Cardiac septum (tissue), 1 donor: ENCODE data around the gene LEFTY1. TPM values are rescaled to one million over a fixed set of nuclear protein-coding genes. Genes with fewer than 3 reads are reported as not detected.

Experiments
- DNase-seq: peaks from one replicate; pipeline ENCODE4 v3.0.0-alpha.2; 2020; ENCODE audit warnings: low spot score
- intact Hi-C: fragments of 100-400 bp; cut with DNase I; formaldehyde crosslinking; loops from one replicate; pipeline ENCODE4 v1.14.0; 2022
- total RNA-seq: library from RNA; stranded (reverse); fragmentation: NEBNext Ultra II Directional; extraction: Animal tissue kit (Norgen Biotek cat#: 25700); gene quantifications from one replicate; pipeline ENCODE4 v1.2.1, GENCODE V29; 2021
- donor health status: DM: no; HTN: no; CAD: no.

Gene LEFTY1
- total RNA-seq, 1 donor from 2014 or later = not detected

DNA sequence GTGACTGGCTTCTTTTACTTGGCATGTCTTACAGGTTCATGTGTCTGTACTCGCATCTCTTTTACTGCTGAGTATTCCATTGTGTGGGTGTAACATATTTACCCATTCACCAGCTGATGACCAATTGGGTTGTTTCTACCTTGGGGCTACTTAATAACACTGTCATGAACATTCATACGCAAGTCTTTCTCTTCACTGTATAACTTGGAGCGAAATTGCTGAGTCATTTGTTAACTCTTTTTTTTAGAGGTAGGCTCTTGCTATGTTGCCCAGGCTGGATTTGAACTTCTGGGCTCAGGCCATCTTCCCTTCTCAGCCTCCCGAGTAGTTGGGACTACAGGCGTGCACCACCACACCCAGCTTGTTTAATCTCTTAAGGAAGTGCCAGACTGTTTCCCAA, 28.6 kb upstream of the LEFTY1 start:
- no peak for DNase-seq
- intact Hi-C loops = no loop called here

DNA sequence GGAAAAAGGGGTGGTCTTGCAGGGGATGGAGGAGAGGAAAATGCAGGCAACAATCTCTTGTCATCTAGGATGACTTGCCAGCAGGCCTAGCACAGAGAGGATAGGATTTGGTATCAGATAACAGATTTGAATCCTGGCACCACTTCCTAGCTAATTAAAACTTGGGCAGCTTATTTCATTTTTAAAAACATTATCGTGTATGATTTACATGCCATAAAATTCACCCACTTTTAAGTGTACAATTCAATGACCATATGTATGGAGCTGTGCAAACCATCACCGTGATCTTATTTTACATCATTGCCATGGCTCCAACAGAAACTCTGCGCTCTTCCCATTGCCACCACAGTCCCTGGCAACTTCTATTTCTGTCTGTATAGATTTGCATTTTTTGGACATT, 28.2 kb upstream of the LEFTY1 start:
- no peak for DNase-seq
- intact Hi-C loops = no loop called here

DNA sequence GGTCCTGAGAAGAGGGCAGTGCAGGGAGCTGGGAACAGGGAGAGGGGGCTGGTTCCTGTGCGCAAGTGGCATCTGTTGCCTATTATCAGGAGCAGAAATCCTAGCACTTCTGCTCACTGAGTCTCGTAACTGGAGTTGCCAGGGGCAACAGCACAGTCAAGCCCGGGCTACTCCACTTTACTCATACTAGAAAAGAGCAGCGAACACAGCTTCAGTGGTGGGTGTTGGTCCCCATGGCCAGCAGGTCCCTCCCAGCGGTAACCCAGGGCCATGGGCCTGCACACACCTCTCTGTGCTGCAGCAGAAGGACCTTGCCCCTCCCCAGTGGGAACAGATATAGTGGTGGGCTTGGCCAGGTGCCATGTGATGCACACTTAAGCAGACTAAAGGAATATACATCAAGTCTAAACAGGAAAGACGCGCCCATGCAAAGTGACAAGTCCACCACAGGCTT, 26.6 kb upstream of the LEFTY1 start:
- intact Hi-C loops = no loop called here
- DNase-seq = no peak

DNA sequence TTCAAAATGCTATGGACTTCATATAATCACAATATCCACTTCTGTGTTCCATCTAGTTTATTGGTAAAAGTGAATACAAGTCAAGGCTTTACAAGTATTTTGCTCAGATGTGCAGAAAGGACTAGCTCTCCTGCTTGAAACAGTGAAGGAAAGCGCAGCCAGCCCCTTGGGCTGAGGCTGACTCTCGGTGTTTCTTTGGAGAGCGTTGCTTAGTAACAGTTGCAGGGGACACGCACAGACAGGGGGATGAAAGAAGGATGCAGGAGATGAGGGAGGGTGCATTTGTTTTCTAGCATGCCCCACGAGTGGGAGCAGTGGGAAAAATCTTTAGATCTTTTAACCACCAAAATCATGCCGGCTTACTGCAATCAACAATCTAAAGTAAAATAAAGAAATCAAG, 26.0 kb upstream of the LEFTY1 start:
- intact Hi-C loops = loop anchor here (5.0 kb wide), 2 partner anchors 57 to 138 kb away; partner anchors contain the start of gene SRP9
- DNase-seq = no peak

DNA sequence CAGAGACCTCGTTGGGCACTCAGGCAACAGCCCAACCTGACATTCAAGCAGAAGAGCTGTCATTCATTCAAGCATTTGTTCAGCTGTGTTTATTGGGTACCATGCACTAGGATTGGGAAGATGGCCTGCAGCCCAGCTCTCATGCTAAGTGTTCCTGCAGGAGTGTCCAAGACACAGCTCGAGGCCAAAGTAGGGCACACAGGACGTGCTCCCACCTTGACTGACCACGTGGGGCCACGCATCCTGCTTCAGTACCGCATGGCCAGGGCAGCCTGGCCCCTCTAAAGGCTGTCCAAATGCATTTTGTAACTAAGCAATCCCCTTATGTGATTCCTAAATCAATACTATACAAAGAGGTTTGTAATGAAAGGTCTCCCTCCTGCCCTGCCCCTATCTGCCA, 25.4 kb upstream of the LEFTY1 start:
- intact Hi-C loops = loop anchor here (5.0 kb wide), 2 partner anchors 58 to 137 kb away; partner anchors contain the start of gene SRP9
- DNase-seq = no peak

DNA sequence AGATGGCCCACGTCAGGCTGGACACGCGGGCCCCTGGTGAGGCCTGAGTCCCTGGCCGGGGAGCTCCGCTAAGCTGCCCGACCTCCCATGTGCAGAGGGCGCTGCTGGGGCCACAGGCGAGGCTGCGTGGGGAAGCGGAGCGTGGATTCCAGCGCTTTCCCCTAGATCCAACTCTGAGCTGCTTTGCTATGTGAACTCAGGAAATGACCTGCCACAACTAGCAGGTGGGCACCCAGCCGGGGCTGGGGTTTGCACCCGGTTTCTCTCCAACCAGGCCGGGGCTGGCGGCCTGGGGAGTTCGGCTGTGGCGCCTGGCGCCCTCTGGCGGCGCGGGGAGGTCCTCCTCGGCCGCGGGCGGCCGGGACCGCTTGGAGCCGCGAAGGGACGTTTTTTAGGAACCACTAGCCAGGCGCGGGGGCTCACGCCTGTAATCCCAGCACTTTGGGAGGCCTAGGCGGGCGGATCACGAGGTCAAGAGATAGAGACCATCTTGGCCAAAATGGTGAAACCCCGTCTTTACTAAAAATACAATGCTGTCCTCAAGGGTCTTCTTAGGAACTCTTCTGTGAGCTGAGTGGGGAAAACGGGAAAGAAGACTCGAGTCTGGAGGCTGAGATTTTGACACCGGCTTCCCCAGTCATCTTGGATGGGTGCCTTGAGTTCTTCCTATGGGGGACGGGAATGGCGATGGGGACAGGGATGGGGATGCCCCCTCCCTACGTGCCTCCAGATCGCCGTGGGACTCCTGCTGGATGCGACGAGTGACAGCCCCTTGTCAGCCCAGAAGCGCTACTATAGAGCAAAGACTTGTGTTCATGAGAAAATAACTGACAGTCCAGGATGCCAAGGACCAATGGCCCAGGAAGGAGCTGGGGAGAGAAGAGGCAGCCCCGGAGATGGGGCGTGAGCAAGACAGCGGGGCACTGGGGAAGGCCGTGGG, 22.5 kb upstream of the LEFTY1 start:
- intact Hi-C loops = loop anchor here (1.0 to 5.0 kb wide), 3 partner anchors 61 to 436 kb away; partner anchors contain the start of gene SRP9

DNA sequence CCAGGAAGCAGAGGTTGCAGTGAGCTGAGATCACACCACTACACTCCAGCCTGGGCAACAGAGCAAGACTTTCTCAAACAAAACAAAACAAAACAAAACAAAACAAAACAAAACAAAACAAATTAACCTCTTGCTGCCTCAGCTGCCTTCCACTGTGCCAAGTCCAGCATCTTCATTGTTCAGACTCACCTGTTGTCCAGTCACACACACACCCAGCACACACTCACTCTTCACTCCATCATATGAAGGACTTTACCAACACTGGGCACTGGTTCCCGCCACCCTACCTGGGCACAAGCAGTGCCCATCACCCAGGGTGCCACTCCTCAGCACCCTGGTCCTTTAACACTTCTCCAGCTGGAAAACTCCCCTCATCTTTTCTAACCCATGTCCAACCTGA, 20.5 kb upstream of the LEFTY1 start:
- DNase-seq = no peak
- intact Hi-C loops = no loop called here

More for the DNA sequence above, 22.5 kb upstream of the LEFTY1 start:
- peak; percentile 81 for DNase-seq

DNA sequence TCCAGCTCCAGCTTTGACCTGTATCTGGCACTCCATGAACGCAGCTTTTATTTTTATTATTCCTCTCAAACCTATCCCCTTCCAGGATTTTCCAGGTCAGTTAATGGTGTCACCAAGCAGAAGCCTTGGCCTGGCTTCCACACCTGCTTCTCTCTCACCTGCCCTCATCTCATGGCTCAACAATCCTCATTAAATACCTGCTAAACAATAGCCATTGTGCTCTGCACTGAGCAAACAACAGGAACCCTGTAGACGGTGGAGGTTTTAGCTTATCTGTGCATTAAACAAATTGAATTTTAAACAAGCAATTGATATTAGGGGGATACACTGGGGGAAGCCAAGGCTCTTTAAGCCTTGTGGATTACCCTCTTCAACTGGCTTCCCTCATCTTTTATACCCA, 19.8 kb upstream of the LEFTY1 start:
- DNase-seq = no peak
- intact Hi-C loops = no loop called here

DNA sequence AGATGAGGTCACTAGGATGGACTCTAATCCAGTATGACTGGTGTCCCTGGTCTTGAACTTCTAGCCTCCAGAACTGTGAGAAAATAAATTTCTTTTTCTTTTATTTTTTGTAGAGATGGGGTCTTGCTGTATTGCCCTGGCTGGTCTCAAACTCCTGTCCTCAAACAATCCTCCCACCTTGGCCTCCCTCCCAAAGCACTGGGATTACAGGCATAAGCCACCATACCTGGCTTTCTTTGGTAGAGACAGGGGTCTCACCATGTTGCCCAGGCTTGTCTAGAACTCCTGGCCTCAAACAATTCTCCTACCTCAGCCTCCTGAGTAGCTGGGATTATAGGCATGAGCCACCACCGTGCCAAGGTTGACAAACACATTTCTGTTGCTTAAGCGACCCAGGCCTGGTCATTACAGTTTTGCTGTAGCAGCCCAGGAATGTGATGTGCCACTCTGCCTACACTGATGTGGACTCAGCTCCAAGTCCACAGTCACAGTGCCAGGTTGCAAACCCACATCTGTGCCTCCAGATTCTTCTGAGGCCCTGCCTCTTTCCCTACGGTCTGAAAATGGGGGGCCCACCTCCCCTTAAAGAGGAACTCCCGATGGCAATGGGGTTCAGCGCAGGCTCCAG, 19.2 kb upstream of the LEFTY1 start:
- DNase-seq = no peak
- intact Hi-C loops = no loop called here

DNA sequence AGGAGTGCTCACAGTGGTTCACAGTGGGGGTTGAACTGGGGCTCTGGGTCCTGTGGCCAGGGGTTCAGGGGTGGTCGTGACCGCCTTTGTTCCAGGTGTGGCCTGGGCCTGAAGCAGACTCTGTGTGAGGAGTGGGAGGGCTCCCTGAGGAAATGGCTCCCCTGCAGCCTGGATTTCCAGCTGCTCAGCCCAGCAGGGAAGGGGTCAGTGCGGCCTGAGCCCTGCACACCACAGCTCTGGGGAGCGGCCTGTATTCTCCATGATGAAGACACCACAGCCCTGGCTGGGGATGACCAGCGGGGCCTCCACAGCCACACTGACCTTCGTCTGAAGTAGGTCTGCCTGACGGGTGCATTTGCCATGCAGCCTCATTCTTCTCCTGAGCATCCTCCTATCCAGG, 18.4 kb upstream of the LEFTY1 start:
- intact Hi-C loops = no loop called here
- no peak for DNase-seq

DNA sequence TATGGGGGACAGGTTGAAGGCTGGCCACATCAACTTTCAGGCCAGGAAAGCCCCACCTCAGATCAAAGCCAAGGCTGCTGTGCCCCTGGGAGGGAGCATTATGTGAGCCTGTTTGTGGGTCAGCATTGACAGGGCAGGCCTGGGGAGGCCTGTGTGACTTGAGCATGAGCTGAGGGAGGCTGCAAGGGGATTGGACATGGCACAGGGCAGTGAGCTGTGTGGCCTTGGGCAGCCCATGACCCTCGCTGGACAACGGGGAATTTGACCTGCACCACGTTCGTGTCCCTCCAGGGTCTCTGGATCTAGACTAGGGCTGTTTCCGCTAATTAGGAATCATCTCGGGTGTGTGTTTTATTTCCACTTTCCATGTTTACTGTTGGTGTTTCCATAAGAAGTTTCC, 17.5 kb upstream of the LEFTY1 start:
- intact Hi-C loops = no loop called here
- no peak for DNase-seq

DNA sequence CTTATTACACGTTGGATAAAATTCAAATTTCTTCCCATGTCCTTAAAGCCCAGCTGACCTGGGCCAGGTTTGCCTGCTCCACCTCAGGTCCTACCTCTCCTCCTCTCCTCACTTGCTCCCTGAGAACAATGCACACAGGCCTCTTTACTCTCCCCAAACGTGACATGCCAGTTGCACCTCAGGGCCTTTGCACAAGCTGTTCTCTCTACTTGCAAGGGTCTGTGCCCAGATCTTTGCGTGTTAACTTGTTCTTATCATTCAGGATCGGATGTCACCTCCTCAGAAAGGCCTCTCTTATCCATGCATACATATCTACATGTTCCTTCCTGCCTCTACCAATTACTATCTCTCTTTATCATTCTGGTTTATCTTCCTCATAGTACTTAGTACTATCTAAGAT, 14.7 kb upstream of the LEFTY1 start:
- intact Hi-C loops = no loop called here
- no peak for DNase-seq

DNA sequence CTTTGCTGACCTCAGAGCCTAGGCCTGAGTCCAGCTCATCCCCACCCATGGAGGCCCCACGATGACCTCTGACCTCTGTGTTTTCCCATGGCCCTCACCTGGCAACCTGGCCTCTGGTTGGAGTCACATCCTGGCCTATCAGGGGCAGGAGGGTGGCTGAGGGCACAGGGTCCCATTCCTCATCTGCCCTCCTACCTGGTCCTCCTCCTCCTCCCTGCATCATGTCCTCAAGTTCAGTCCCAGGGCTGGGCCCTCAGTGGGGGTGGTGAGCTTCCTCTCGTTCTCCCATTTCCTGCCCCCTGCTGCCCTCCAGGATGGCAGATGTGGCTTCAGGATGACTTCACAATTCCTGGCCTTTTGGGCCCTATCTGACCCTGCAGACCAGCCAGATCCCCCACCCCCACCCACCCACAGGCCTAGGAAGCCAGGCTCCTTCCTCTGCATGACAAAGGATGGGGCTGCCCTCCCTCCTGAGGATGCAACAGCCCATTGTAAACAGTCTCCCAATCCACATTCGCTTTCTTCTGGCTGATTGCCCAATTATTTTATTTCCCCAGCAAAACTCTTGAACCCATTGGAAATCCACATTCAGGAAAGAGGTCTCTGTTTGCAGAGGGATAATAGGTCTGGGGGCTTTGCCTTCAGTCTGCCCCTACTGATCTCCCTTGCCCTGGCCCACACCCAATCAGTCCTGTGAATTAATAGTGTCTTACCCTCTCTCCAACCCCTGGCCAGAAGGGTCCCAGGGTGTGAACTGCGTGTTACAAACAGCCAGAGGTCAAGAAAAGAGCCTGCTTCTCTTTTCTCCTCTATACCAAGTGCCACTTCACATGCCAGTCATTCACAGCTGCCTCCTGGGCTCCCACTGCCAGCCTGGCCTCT, 10.3 kb upstream of the LEFTY1 start:
- DNase-seq = no peak
- intact Hi-C loops = no loop called here

DNA sequence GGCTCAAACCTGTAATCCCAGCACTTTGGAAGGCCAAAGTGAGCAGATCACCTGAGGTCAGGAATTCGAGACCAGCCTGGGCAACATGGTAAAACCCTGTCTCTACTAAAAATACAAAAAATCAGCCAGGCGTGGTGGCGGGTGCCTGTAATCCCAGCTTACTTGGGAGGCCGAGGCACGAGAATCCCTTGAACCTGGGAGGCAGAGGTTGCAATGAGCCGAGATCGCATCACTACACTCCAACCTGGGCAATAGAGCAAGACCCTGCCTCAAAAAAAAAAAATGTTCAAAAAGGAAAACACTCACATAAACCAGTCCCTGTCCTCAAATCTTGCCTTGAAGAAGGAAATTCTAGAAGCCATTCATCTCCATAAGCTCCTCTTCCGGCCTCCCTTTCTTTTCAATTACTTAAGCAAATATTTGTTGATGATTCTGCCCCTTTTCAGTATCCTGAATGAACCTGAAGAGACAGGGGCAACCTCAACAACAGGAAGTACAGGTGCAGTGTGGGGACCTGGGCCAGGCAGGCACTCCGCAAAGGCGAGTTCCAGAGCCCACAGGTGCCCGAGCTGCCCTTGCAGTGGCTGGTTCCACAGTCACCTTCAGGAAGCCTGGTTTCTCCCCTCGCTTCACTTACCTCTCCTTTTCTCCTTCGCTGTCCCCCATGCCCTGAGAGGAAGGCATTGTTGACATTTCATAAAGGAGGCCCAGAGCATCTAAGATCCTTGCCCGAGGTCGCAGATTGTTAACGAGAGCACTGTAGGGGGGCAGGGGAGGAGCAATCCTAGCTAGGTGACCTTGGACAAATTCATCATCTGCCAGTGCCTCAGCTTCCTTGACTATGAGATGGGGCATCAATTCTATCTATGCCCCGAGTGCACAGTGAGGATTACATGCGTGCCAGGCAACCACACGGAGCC, 8.9 kb upstream of the LEFTY1 start:
- no peak for DNase-seq
- intact Hi-C loops = no loop called here

DNA sequence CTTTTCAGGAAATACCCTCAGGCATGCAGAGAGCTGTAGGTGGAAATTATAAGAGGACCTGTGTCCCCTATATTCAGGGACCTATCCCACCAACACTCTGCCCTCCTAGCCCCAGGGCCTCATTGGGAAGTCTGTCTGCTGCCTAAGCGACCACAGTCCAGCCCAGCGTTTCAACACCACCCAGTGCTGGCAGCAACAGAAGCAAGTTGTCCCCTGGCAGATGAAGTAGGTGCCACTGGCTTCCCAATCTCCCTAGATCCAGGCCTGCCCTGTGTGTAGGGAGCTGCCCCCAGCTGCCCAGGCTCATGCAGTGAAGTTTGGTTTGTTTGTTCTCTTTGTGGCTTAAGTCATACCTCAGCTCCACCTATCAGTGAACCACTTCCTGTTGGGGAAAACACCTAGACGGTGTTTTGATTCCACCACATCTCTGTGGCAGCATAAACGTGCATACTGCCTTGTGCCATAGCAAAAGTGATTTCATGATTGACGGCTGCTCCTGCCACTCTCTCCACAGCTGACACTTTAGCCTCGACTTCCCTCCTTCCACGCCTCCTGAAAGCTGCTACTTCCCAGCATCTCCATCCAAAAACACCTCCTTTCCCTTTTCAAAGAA, 8.1 kb upstream of the LEFTY1 start:
- intact Hi-C loops = no loop called here
- DNase-seq = no peak

DNA sequence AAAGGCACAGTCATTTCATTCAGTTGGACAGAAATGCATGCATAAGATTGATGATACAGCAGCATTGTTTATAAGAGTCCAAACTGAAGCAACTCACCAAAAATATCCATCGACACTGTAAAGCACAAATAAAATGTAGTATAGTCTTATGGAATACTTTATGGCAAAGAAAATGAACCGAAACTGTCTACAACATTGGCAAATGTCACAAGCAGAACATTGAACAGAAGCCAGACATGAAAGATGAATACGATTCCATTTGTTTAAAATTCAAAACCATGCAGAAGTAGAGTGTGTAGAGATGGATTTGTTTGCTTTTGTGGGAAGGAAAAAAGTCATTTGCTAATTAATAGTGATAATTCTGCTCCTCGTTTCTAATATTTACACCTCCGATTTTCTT, 7.5 kb upstream of the LEFTY1 start:
- DNase-seq = no peak
- intact Hi-C loops = no loop called here

DNA sequence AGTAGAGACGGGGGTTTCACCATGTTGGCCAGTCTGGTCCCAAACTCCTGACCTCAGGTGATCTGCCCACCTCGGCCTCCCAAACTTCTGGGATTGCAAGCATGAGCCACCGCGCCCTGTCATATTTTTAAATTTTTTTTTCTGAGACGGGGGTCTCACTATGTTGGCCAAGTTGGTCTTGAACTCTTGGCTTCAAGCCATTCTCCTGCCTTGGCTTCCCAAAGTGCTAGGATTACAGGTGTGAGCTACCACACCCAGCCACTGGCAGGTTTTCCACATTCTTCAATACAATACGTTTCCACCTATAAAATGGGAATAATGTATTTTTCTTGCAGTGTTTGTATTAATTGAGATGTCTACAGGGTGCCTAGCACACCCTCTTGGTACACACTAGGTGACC, 3.4 kb upstream of the LEFTY1 start:
- intact Hi-C loops = no loop called here
- DNase-seq = no peak

DNA sequence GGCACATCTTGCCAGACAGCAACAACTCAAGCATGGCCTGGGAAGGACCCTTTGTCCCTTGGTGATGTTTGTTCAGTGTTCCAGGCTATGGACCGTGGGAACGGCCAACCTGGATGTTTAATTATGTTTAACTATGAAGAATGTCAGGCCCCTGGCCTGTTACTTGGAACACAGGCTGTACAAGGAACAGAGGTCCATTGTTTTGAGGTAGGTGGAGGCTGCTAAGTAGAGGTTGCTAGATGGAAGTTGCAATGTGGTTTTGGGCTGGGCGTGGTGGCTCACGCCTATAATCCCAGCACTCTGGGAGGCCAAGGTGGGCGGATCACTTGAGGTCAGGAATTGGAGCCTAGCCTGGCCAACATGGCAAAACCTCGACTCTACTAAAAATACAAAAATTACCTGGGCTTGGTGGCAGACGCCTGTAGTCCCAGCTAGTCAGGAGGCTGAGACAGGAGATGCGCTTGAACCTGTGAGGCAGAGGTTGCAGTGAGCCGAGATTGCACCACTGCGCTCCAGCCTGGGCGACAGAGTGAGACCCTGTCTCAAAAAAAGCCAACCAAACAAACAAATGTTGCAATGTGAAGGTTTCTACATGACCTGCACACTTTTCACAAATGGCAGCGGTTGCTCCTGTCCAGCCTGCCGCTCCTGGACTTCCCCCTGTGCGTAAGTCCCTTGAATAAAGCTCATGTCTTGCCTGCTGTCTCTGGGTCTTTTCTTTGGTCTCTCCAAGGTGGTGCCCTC, 2.5 kb upstream of the LEFTY1 start:
- intact Hi-C loops = no loop called here
- no peak for DNase-seq
